Fibroblast of lung (primary cell): ENCODE results near the gene YES1. TPM values are rescaled to one million over a fixed set of nuclear protein-coding genes. Genes with fewer than 3 reads are reported as not detected.

Experiments used
- DNase-seq, 2 donors: peaks; one replicate each; pipeline versions ENCODE4 v3.0.0 to v3.0.0-alpha.2; 2010; ENCODE audit warnings: low read depth in 2 of 2
- H2AFZ ChIP-seq: 2 replicates; pipeline ENCODE4 v1.5.1; 2012; ENCODE audit warnings: low read length, control low read depth, inconsistent platforms
- H3K27ac ChIP-seq: 2 replicates; pipeline ENCODE4 v1.5.1; 2011; ENCODE audit warnings: low read length, control low read depth; ENCODE audit not compliant: insufficient read depth
- H3K27me3 ChIP-seq: 2 replicates; pipeline ENCODE4 v1.5.1; 2011; ENCODE audit warnings: mild to moderate bottlenecking, low read length; ENCODE audit not compliant: control insufficient read depth, insufficient read depth
- H3K36me3 ChIP-seq: 2 replicates; pipeline ENCODE4 v1.5.1; 2011; ENCODE audit warnings: low read length; ENCODE audit not compliant: control insufficient read depth, insufficient read depth
- H3K4me1 ChIP-seq: 2 replicates; pipeline ENCODE4 v1.5.1; 2011; ENCODE audit warnings: low read length; ENCODE audit not compliant: control insufficient read depth, insufficient read depth; ENCODE audit errors: extremely low read depth
- H3K4me2 ChIP-seq: 2 replicates; pipeline ENCODE4 v1.5.1; 2011; ENCODE audit warnings: low read length, control low read depth; ENCODE audit not compliant: insufficient read depth; ENCODE audit errors: extremely low read depth
- H3K4me3 ChIP-seq, 4 experiments: fragments of 200-600 bp in 1 of 4; sonication (generic) in 1 of 4; replicated peaks in 1 of 4; 2 replicates each; pipeline ENCODE4 v1.5.1; 2011 to 2016; ENCODE audit warnings: low read length in 4 of 4, low read depth in 3 of 4, mild to moderate bottlenecking in 3 of 4, control low read depth in 2 of 4, inconsistent platforms in 1 of 4, mixed read lengths in 1 of 4; ENCODE audit not compliant: insufficient read depth in 1 of 4; ENCODE audit errors: control extremely low read depth in 1 of 4
- H3K79me2 ChIP-seq: 2 replicates; pipeline ENCODE4 v1.5.1; 2012; ENCODE audit warnings: mild to moderate bottlenecking, low read length, inconsistent platforms; ENCODE audit not compliant: control insufficient read depth, insufficient read depth
- H3K9ac ChIP-seq: 2 replicates; pipeline ENCODE4 v1.5.1; 2011; ENCODE audit warnings: mild to moderate bottlenecking, low read length, control low read depth; ENCODE audit not compliant: insufficient read depth
- H3K9me3 ChIP-seq: 2 replicates; pipeline ENCODE4 v1.5.1; 2012; ENCODE audit warnings: low read depth, low read length; ENCODE audit not compliant: control insufficient read depth, insufficient read depth
- H4K20me1 ChIP-seq: 2 replicates; pipeline ENCODE4 v1.5.1; 2011; ENCODE audit warnings: low read length; ENCODE audit not compliant: control insufficient read depth, insufficient read depth; ENCODE audit errors: extremely low read depth
- EZH2 ChIP-seq: IDR thresholded peaks from 2 replicates; pipeline ENCODE4 v1.5.1; 2012; ENCODE audit warnings: low read length, control low read depth, mild to moderate bottlenecking; ENCODE audit errors: missing control alignments
- polyA plus RNA-seq, 2 donors: library from polyadenylated mRNA; depleted of rRNA in 1 of 2; stranded (reverse) in 1 of 2; unstranded in 1 of 2; fragments of >200 nt; gene quantifications; 2 replicates each; pipeline ENCODE4 v1.2.1, GENCODE V29; 2011 to 2012; ENCODE audit warnings: missing spikeins in 1 of 2
- total RNA-seq: library from RNA; depleted of rRNA; stranded (reverse); fragments of >200 nt; gene quantifications from 2 replicates; pipeline ENCODE4 v1.2.1, GENCODE V29; 2014
- TF ChIP-seq, protein P1 (sequence below), 2 donors: IDR thresholded peaks in 1 of 2; conservative IDR thresholded peaks in 1 of 2; 1 replicate in 1 of 2; 2 replicates in 1 of 2; pipeline ENCODE4 v1.5.1; 2011 to 2012; ENCODE audit warnings: low read length in 2 of 2, control low read depth in 1 of 2, inconsistent platforms in 1 of 2, low read depth in 1 of 2, mild to moderate bottlenecking in 1 of 2

Gene YES1
- total and polyA plus RNA-seq, 2 donors (not counting 1 experiment from before 2014, with no cell fraction given): 26.6 to 49.5 TPM

DNA sequence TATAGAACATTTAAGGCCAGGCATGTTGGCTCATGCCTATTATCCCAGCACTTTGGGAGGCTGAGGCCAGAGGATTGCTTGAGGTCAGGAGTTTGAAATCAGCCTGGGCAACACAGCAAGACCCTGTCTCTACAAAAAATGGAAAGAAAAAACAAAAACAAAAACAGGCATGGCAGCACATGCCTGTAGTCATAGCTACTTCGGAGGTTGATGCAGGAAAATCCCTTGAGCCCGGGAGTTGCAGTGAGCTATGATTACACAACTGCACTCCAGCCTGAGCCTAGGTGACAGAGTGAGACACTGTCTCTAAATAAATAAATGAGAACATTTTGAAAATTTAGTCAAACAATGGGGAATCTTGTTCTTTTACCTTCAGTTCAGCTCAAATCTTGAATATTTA is 12.1 kb upstream of the YES1 start:
- TF ChIP-seq, protein P1, sequence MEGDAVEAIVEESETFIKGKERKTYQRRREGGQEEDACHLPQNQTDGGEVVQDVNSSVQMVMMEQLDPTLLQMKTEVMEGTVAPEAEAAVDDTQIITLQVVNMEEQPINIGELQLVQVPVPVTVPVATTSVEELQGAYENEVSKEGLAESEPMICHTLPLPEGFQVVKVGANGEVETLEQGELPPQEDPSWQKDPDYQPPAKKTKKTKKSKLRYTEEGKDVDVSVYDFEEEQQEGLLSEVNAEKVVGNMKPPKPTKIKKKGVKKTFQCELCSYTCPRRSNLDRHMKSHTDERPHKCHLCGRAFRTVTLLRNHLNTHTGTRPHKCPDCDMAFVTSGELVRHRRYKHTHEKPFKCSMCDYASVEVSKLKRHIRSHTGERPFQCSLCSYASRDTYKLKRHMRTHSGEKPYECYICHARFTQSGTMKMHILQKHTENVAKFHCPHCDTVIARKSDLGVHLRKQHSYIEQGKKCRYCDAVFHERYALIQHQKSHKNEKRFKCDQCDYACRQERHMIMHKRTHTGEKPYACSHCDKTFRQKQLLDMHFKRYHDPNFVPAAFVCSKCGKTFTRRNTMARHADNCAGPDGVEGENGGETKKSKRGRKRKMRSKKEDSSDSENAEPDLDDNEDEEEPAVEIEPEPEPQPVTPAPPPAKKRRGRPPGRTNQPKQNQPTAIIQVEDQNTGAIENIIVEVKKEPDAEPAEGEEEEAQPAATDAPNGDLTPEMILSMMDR (conservative IDR thresholded peaks at IDR 0.05 in 1 of 2, IDR thresholded peaks at IDR 0.05 in 1 of 2; ENCODE audit: low read depth in 1 of 2, low read length in 2 of 2): no peak
- TF ChIP-seq EZH2: no peak
- H3K79me2 ChIP-seq: no peaks in the 10 kb centered on the region
- no peaks in the 10 kb centered on the region for H3K36me3 ChIP-seq
- H3K4me2 ChIP-seq: no peak overlapping the region
- H3K9me3 ChIP-seq: no peaks in the 10 kb centered on the region
- H2AFZ ChIP-seq: no peak overlapping the region
- DNase-seq: no peak
- no peak overlapping the region for H3K9ac ChIP-seq
- H3K27me3 ChIP-seq: no peaks in the 10 kb centered on the region
- H4K20me1 ChIP-seq: no peaks in the 10 kb centered on the region
- no peaks in the 10 kb centered on the region for H3K4me1 ChIP-seq
- no peak overlapping the region for H3K4me3 ChIP-seq
- no peak overlapping the region for H3K27ac ChIP-seq

DNA sequence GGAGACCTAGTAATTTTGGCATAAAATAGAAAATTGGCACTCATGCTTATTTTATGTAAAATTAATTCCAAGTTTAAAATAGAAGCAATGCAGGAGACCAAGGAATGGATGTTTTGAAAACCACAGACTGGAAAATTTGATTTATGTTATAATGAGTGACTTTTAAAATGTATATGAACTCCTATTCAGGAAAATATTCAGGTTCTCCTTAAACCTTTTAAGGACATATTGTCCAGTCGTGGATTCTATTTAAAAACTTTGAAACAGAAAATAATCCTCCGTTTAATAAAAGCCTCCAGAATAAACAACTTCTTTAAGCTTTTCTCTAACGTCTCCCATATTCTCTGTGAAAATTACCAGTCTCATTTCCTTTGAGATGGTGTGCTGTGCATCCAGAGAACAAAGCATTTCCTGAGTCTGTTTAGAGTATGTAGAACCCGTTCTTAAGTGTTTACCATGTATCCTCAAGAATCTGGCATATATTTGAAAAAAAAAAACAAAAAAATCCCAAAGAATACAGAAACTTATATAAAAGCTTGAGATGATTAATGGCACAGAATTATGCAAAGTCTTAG is 8.6 kb upstream of the YES1 start:
- Histone ChIP-seq H3K4me1 (no peaks in the 10 kb centered on the region), H2AFZ (no peak overlapping the region), H3K9ac (no peak overlapping the region), H4K20me1 (no peaks in the 10 kb centered on the region), H3K4me3 (no peak overlapping the region), H3K4me2 (no peak overlapping the region), H3K36me3 (no peaks in the 10 kb centered on the region), H3K27me3 (no peaks in the 10 kb centered on the region), H3K79me2 (no peaks in the 10 kb centered on the region), H3K27ac (no peak overlapping the region), H3K9me3 (no peaks in the 10 kb centered on the region)
- no peak for TF ChIP-seq EZH2
- TF ChIP-seq, protein P1 (conservative IDR thresholded peaks at IDR 0.05 in 1 of 2, IDR thresholded peaks at IDR 0.05 in 1 of 2; ENCODE audit: low read depth in 1 of 2, low read length in 2 of 2): no peak
- DNase-seq: no peak

DNA sequence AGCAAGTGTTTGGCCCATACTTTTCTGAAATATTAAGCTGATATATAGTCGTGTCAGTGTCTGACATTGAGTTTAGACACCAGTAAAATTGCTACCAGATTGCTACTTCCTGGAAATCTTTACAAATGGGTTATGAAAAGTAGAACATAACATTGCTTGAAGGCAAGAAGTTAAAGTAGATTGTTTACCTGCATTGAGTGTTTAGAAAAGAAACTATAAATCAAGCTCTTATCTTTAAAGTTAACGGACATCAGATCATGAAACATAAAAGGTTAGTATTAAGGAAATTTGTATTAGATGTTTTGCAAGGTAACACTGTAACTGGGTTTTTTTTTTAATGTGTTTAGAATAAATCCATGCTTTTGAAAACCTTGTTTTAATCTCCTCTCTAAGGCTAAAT is 4.8 kb upstream of the YES1 start:
- Histone ChIP-seq H3K9me3 (no peaks in the 10 kb centered on the region), H3K36me3 (no peaks in the 10 kb centered on the region), H3K4me1 (peaks cover 3% of the 10 kb centered on the region), H3K9ac (no peak overlapping the region), H4K20me1 (no peaks in the 10 kb centered on the region), H3K27ac (no peak overlapping the region), H2AFZ (no peak overlapping the region), H3K4me2 (no peak overlapping the region), H3K4me3 (no peak overlapping the region), H3K79me2 (no peaks in the 10 kb centered on the region), H3K27me3 (no peaks in the 10 kb centered on the region)
- DNase-seq: no peak
- no peak for TF ChIP-seq EZH2
- TF ChIP-seq, protein P1 (conservative IDR thresholded peaks at IDR 0.05 in 1 of 2, IDR thresholded peaks at IDR 0.05 in 1 of 2; ENCODE audit: low read depth in 1 of 2, low read length in 2 of 2): no peak
